ENCODE data around the gene GPR158. TPM values are rescaled to one million over a fixed set of nuclear protein-coding genes. Genes with fewer than 3 reads are reported as not detected.

The GPR158 gene
- total RNA-seq, 2 donors from 2014 or later, result 0.09 to 0.29 TPM

DNA sequence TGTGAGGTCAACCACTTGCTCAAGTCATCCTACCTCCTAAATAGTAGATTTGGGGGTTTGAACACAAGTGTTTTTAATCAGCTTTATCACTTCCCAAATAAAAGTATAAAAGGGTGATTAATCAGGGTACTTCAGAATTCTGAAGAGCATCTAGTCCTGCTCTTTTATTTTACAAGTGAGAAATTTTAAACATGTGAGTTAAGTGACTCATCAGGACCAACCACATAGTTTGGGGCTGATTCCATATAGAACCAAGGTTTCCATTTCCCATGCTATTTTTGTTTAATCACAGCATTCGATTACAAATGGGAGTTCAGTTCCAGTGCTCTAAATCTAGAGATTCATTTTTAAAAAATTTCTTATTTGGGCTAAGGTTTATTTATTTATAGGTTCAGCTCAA lies 113.4 kb downstream of the GPR158 start:
- peaks cover 18% of the 10 kb centered on the region for H3K9me3 ChIP-seq (ENCODE audit: control insufficient read depth, low read length)
- peaks cover 17% of the 10 kb centered on the region for H3K9me3 Mint-ChIP-seq
- H3K4me1 Mint-ChIP-seq, result no peaks in the 10 kb centered on the region
- H3K4me3 ChIP-seq (ENCODE audit: low read length), result no peak overlapping the region
- H3K27ac ChIP-seq (ENCODE audit: low read depth, low read length), result no peak overlapping the region
- H3K27me3 Mint-ChIP-seq (ENCODE audit: insufficient read depth), result no peaks in the 10 kb centered on the region
- H3K36me3 ChIP-seq (ENCODE audit: control insufficient read depth, insufficient read depth, low read length), result no peaks in the 10 kb centered on the region
- TF ChIP-seq, protein P1, sequence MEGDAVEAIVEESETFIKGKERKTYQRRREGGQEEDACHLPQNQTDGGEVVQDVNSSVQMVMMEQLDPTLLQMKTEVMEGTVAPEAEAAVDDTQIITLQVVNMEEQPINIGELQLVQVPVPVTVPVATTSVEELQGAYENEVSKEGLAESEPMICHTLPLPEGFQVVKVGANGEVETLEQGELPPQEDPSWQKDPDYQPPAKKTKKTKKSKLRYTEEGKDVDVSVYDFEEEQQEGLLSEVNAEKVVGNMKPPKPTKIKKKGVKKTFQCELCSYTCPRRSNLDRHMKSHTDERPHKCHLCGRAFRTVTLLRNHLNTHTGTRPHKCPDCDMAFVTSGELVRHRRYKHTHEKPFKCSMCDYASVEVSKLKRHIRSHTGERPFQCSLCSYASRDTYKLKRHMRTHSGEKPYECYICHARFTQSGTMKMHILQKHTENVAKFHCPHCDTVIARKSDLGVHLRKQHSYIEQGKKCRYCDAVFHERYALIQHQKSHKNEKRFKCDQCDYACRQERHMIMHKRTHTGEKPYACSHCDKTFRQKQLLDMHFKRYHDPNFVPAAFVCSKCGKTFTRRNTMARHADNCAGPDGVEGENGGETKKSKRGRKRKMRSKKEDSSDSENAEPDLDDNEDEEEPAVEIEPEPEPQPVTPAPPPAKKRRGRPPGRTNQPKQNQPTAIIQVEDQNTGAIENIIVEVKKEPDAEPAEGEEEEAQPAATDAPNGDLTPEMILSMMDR (conservative IDR thresholded peaks at IDR 0.05), result no peak
- no peaks in the 10 kb centered on the region for H3K36me3 Mint-ChIP-seq (ENCODE audit: low read depth)
- no peaks in the 10 kb centered on the region for H3K4me1 ChIP-seq (ENCODE audit: control insufficient read depth, insufficient read depth, low read length)
- 94% methylated on average over 1 of the region's 1 CpG; no CpG with 5 or more reads in 1 of the 2 experiments for WGBS, 2 experiments (ENCODE audit: insufficient coverage in 1 of 2, insufficient read length in 1 of 2)
- no peak for DNase-seq
- H3K27me3 ChIP-seq (ENCODE audit: control insufficient read depth, insufficient read depth, low read length, poor library complexity, severe bottlenecking), result no peaks in the 10 kb centered on the region
- no peak overlapping the region for H3K27ac Mint-ChIP-seq
- H3K9ac ChIP-seq (ENCODE audit: extremely low read depth, low read length, poor library complexity, severe bottlenecking), result no peak overlapping the region
- no peak overlapping the region for H3K4me3 Mint-ChIP-seq

DNA sequence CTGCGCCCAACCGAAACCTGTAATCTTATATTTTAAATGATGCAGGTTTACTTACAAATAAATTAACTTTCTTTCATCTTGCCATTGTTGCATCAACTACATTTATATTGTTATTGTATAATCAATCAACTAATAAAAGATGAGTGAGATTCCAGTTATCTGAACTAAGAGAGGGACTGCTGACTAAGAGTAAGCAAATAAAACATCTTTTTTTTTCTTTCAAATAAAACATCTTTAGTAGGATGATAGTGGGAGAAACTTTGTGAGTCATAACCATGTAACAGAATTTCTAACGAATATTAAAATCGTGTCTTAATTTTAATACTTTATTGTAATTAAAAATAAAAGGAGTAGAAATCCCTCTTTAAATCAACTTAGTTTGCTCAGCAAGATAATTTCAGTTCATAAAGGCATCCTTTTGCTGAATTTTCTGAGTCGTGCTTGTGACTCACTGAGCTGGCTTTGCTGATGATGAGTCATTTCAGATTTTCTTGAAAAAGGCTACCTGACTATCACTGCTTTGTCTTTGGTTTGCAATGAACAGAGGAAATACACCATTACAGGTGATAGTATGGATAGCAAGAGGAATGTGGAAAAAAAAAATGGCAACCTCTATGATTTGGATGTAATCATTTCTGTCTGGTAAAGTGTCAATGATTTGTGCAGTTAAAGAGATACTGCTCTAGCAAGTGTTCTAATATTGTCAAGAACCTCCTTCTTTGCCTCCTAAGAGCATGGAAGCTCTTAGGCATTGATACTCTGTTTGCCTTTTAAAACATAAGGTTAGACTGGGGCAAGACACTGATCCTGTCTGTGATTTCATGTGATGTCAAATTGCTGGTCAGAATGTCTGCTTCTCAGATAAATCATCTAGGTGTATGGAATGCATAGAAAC lies 119.5 kb downstream of the GPR158 start:
- Histone ChIP-seq H3K36me3 (ENCODE audit: control insufficient read depth, insufficient read depth, low read length) (no peaks in the 10 kb centered on the region), H3K4me3 (ENCODE audit: low read length) (no peak overlapping the region), H3K27me3 (ENCODE audit: control insufficient read depth, insufficient read depth, low read length, poor library complexity, severe bottlenecking) (no peaks in the 10 kb centered on the region), H3K27ac (ENCODE audit: low read depth, low read length) (no peak overlapping the region), H3K9ac (ENCODE audit: extremely low read depth, low read length, poor library complexity, severe bottlenecking) (no peak overlapping the region), H3K9me3 (ENCODE audit: control insufficient read depth, low read length) (no peaks in the 10 kb centered on the region), H3K4me1 (ENCODE audit: control insufficient read depth, insufficient read depth, low read length) (no peaks in the 10 kb centered on the region)
- Mint-ChIP-seq H3K27me3 (ENCODE audit: insufficient read depth) (no peaks in the 10 kb centered on the region), H3K9me3 (no peaks in the 10 kb centered on the region), H3K4me1 (no peaks in the 10 kb centered on the region), H3K27ac (no peak overlapping the region), H3K4me3 (no peak overlapping the region), H3K36me3 (ENCODE audit: low read depth) (no peaks in the 10 kb centered on the region)
- no peak for DNase-seq
- 72 to 90% methylated on average over 2 to 3 of the region's 5 CpGs for WGBS, 2 experiments (ENCODE audit: insufficient coverage in 1 of 2, insufficient read length in 1 of 2)
- TF ChIP-seq, protein P1 (conservative IDR thresholded peaks at IDR 0.05), result no peak

DNA sequence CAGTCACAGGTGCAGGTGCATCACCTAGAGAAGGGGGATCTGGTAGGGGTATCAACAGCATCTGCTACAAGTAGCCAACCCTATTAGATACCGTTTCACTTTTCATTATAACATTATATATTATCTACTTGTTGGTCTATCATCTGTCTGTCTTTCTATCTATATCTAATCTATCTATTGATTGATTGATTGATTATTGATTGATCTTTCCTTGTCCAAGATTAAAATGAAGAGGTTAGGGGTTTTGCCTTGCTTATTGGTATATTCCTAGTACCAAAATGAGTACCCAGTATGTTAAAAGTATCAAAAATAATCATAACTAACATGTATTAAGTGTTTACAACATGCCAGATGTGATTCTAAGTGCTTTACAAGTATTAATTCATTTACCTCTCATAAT lies 121.5 kb downstream of the GPR158 start:
- TF ChIP-seq, protein P1 (conservative IDR thresholded peaks at IDR 0.05), result no peak
- no peaks in the 10 kb centered on the region for H3K36me3 Mint-ChIP-seq (ENCODE audit: low read depth)
- H3K27ac Mint-ChIP-seq, result no peak overlapping the region
- Histone ChIP-seq H3K4me1 (ENCODE audit: control insufficient read depth, insufficient read depth, low read length) (peaks cover 2% of the 10 kb centered on the region), H3K27ac (ENCODE audit: low read depth, low read length) (no peak overlapping the region), H3K9me3 (ENCODE audit: control insufficient read depth, low read length) (no peaks in the 10 kb centered on the region), H3K4me3 (ENCODE audit: low read length) (no peak overlapping the region), H3K36me3 (ENCODE audit: control insufficient read depth, insufficient read depth, low read length) (no peaks in the 10 kb centered on the region), H3K9ac (ENCODE audit: extremely low read depth, low read length, poor library complexity, severe bottlenecking) (no peak overlapping the region), H3K27me3 (ENCODE audit: control insufficient read depth, insufficient read depth, low read length, poor library complexity, severe bottlenecking) (no peaks in the 10 kb centered on the region)
- no peaks in the 10 kb centered on the region for H3K27me3 Mint-ChIP-seq (ENCODE audit: insufficient read depth)
- no peaks in the 10 kb centered on the region for H3K9me3 Mint-ChIP-seq
- H3K4me1 Mint-ChIP-seq, result peaks cover 4% of the 10 kb centered on the region
- WGBS, 2 experiments (ENCODE audit: insufficient coverage in 1 of 2, insufficient read length in 1 of 2), result no CpG with 5 or more reads among the region's 1 CpG
- DNase-seq, result no peak
- H3K4me3 Mint-ChIP-seq, result no peak overlapping the region
